Neural cell (in vitro differentiated cells): ENCODE results near the gene AP1S1. TPM values are rescaled to one million over a fixed set of nuclear protein-coding genes. Genes with fewer than 3 reads are reported as not detected.
"Not testable (repeated sequence)": the region's sequence is repeated elsewhere in the genome, so short reads cannot be mapped to it uniquely, and the experiment has no call there.

Source experiments
- H2AFZ ChIP-seq: fragments of 200-600, 300-800 bp; sonication (generic), shearing (Covaris generic); 2 replicates; pipeline ENCODE4 v1.6.0; 2014; ENCODE audit warnings: low read depth, mild to moderate bottlenecking, antibody characterized with exemption, low read length, moderate library complexity
- H3F3A ChIP-seq: fragments of 200-600 bp; shearing (Covaris generic); 2 replicates; pipeline ENCODE4 v1.6.1; 2016; ENCODE audit warnings: mild to moderate bottlenecking, moderate library complexity, mixed read lengths, antibody characterized with exemption, low read length; ENCODE audit not compliant: insufficient read depth, poor library complexity, severe bottlenecking
- H3K27ac ChIP-seq: fragments of 200-600, 300-800 bp; sonication (generic), shearing (Covaris generic); 2 replicates; pipeline ENCODE4 v1.5.1; 2014; ENCODE audit warnings: mild to moderate bottlenecking, low read length, moderate library complexity
- H3K27me3 ChIP-seq: fragments of 300-800, 200-600 bp; sonication (generic), shearing (Covaris generic); 2 replicates; pipeline ENCODE4 v1.6.0; 2014; ENCODE audit warnings: mild to moderate bottlenecking, low read depth, low read length, moderate library complexity; ENCODE audit not compliant: insufficient read depth
- H3K36me3 ChIP-seq: fragments of 300-800, 200-600 bp; sonication (generic), shearing (Covaris generic); 2 replicates; pipeline ENCODE4 v1.5.1; 2014; ENCODE audit warnings: mild to moderate bottlenecking, antibody characterized with exemption, low read length, moderate library complexity; ENCODE audit not compliant: insufficient read depth
- H3K4me2 ChIP-seq: fragments of 300-800, 200-600 bp; sonication (generic), shearing (Covaris generic); 2 replicates; pipeline ENCODE4 v1.6.0; 2014; ENCODE audit warnings: mild to moderate bottlenecking, low read length
- H3K4me3 ChIP-seq: fragments of 300-800, 200-600 bp; sonication (generic), shearing (Covaris generic); 2 replicates; pipeline ENCODE4 v1.5.1; 2014; ENCODE audit warnings: mild to moderate bottlenecking, low read length, moderate library complexity
- H3K79me2 ChIP-seq: fragments of 200-600 bp; shearing (Covaris generic); replicated peaks from 2 replicates; pipeline ENCODE4 v1.6.0; 2014; ENCODE audit warnings: mild to moderate bottlenecking, low read length, moderate library complexity; ENCODE audit not compliant: insufficient read depth
- H3K9ac ChIP-seq: fragments of 300-800, 200-600 bp; sonication (generic), shearing (Covaris generic); 2 replicates; pipeline ENCODE4 v1.6.1; 2016; ENCODE audit warnings: mild to moderate bottlenecking, low read length, mixed read lengths
- H3K9me2 ChIP-seq: fragments of 200-600 bp; shearing (Covaris generic); 2 replicates; pipeline ENCODE4 v1.6.1; 2016; ENCODE audit warnings: mild to moderate bottlenecking, low read length, mixed read lengths; ENCODE audit not compliant: insufficient read depth
- H3K9me3 ChIP-seq: fragments of 200-600, 300-800 bp; sonication (generic), shearing (Covaris generic); 2 replicates; pipeline ENCODE4 v1.6.1; 2016; ENCODE audit warnings: mild to moderate bottlenecking, mixed run types, low read length, moderate library complexity, mixed read lengths
- H4K20me1 ChIP-seq: fragments of 200-600 bp; shearing (Covaris generic); 2 replicates; pipeline ENCODE4 v1.6.1; 2016; ENCODE audit warnings: mild to moderate bottlenecking, mixed run types; ENCODE audit not compliant: insufficient read depth
- EP300 ChIP-seq: fragments of 450-650 bp; conservative IDR thresholded peaks from 2 replicates; pipeline ENCODE4 v1.6.1; 2014; ENCODE audit warnings: antibody characterized with exemption, mild to moderate bottlenecking, moderate library complexity; ENCODE audit not compliant: poor library complexity, severe bottlenecking
- EZH2 ChIP-seq: fragments of 200-600, 300-800 bp; shearing (Covaris generic), sonication (generic); IDR thresholded peaks from 2 replicates; pipeline ENCODE4 v1.6.1; 2014; ENCODE audit warnings: antibody characterized with exemption, low read length, borderline replicate concordance, mild to moderate bottlenecking; ENCODE audit not compliant: insufficient read depth, poor library complexity, severe bottlenecking
- MXI1 ChIP-seq: fragments of 450-650 bp; conservative IDR thresholded peaks from 2 replicates; pipeline ENCODE4 v1.6.1; 2014; ENCODE audit warnings: antibody characterized with exemption, mild to moderate bottlenecking; ENCODE audit not compliant: poor library complexity, severe bottlenecking
- POLR2AphosphoS5 ChIP-seq: IDR thresholded peaks from 2 replicates; pipeline ENCODE4 v1.6.1; 2012
- RAD21 ChIP-seq: fragments of 450-650 bp; conservative IDR thresholded peaks from 2 replicates; pipeline ENCODE4 v1.6.1; 2014; ENCODE audit warnings: antibody characterized with exemption, mild to moderate bottlenecking, moderate library complexity
- SMC3 ChIP-seq: fragments of 450-650 bp; conservative IDR thresholded peaks from 2 replicates; pipeline ENCODE4 v1.6.1; 2014; ENCODE audit warnings: antibody characterized with exemption, mild to moderate bottlenecking, moderate library complexity; ENCODE audit not compliant: poor library complexity
- TAF1 ChIP-seq: IDR thresholded peaks from 2 replicates; pipeline ENCODE4 v1.6.1; 2012; ENCODE audit warnings: low read depth
- polyA plus RNA-seq: library from polyadenylated mRNA; depleted of rRNA; stranded (reverse); fragments of >200 nt; gene quantifications from 2 replicates; pipeline ENCODE4 v1.2.3, GENCODE V29; 2014
- TF ChIP-seq, protein P1 (sequence below): fragments of 450-650 bp; IDR thresholded peaks from 2 replicates; pipeline ENCODE4 v1.5.1; 2014; ENCODE audit warnings: antibody characterized with exemption, mild to moderate bottlenecking, moderate library complexity; ENCODE audit not compliant: poor library complexity, severe bottlenecking
- TF ChIP-seq, protein P2 (sequence below): IDR thresholded peaks from 2 replicates; pipeline ENCODE4 v1.6.1; 2012; ENCODE audit warnings: borderline replicate concordance

The AP1S1 gene
- polyA plus RNA-seq, 1 donor from 2014 or later = 344 TPM

- no peaks in the 10 kb centered on the region for H3K9me2 ChIP-seq
- TF ChIP-seq SMC3 (no peak), RAD21 (no peak), EZH2 (no peak), POLR2AphosphoS5 (no peak), TAF1 (no peak), MXI1 (no peak), EP300 (no peak)
- TF ChIP-seq, protein P1, sequence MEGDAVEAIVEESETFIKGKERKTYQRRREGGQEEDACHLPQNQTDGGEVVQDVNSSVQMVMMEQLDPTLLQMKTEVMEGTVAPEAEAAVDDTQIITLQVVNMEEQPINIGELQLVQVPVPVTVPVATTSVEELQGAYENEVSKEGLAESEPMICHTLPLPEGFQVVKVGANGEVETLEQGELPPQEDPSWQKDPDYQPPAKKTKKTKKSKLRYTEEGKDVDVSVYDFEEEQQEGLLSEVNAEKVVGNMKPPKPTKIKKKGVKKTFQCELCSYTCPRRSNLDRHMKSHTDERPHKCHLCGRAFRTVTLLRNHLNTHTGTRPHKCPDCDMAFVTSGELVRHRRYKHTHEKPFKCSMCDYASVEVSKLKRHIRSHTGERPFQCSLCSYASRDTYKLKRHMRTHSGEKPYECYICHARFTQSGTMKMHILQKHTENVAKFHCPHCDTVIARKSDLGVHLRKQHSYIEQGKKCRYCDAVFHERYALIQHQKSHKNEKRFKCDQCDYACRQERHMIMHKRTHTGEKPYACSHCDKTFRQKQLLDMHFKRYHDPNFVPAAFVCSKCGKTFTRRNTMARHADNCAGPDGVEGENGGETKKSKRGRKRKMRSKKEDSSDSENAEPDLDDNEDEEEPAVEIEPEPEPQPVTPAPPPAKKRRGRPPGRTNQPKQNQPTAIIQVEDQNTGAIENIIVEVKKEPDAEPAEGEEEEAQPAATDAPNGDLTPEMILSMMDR = no peak
- TF ChIP-seq, protein P2, sequence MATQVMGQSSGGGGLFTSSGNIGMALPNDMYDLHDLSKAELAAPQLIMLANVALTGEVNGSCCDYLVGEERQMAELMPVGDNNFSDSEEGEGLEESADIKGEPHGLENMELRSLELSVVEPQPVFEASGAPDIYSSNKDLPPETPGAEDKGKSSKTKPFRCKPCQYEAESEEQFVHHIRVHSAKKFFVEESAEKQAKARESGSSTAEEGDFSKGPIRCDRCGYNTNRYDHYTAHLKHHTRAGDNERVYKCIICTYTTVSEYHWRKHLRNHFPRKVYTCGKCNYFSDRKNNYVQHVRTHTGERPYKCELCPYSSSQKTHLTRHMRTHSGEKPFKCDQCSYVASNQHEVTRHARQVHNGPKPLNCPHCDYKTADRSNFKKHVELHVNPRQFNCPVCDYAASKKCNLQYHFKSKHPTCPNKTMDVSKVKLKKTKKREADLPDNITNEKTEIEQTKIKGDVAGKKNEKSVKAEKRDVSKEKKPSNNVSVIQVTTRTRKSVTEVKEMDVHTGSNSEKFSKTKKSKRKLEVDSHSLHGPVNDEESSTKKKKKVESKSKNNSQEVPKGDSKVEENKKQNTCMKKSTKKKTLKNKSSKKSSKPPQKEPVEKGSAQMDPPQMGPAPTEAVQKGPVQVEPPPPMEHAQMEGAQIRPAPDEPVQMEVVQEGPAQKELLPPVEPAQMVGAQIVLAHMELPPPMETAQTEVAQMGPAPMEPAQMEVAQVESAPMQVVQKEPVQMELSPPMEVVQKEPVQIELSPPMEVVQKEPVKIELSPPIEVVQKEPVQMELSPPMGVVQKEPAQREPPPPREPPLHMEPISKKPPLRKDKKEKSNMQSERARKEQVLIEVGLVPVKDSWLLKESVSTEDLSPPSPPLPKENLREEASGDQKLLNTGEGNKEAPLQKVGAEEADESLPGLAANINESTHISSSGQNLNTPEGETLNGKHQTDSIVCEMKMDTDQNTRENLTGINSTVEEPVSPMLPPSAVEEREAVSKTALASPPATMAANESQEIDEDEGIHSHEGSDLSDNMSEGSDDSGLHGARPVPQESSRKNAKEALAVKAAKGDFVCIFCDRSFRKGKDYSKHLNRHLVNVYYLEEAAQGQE = no peak
- no peak overlapping the region for H3K27ac ChIP-seq
- no peaks in the 10 kb centered on the region for H3K36me3 ChIP-seq
- no peak overlapping the region for H2AFZ ChIP-seq
- no peaks in the 10 kb centered on the region for H3F3A ChIP-seq
- no peaks in the 10 kb centered on the region for H3K79me2 ChIP-seq
- no peak overlapping the region for H3K4me2 ChIP-seq
- no peaks in the 10 kb centered on the region for H3K27me3 ChIP-seq
- no peaks in the 10 kb centered on the region for H3K9me3 ChIP-seq
- no peak overlapping the region for H3K4me3 ChIP-seq
- H3K9ac ChIP-seq = no peak overlapping the region
- H4K20me1 ChIP-seq = no peaks in the 10 kb centered on the region
Measured at GRCh38 chr7:101111261-101111660, 43.0 kb upstream of the AP1S1 start.

GRCh38 chr7:101112233-101112632, 42.0 kb upstream of the AP1S1 start:
- Histone ChIP-seq H3K79me2 (no peaks in the 10 kb centered on the region), H3K9ac (no peak overlapping the region), H3F3A (no peaks in the 10 kb centered on the region), H3K36me3 (no peaks in the 10 kb centered on the region), H3K9me2 (no peaks in the 10 kb centered on the region), H3K27ac (no peak overlapping the region), H2AFZ (no peak overlapping the region), H4K20me1 (no peaks in the 10 kb centered on the region), H3K27me3 (no peaks in the 10 kb centered on the region), H3K9me3 (no peaks in the 10 kb centered on the region), H3K4me3 (no peak overlapping the region), H3K4me2 (no peak overlapping the region)
- TF ChIP-seq EZH2 (no peak), POLR2AphosphoS5 (no peak), SMC3 (no peak), MXI1 (no peak), RAD21 (no peak), EP300 (no peak), TAF1 (no peak)
- TF ChIP-seq, protein P1 = no peak
- TF ChIP-seq, protein P2 = no peak

DNA sequence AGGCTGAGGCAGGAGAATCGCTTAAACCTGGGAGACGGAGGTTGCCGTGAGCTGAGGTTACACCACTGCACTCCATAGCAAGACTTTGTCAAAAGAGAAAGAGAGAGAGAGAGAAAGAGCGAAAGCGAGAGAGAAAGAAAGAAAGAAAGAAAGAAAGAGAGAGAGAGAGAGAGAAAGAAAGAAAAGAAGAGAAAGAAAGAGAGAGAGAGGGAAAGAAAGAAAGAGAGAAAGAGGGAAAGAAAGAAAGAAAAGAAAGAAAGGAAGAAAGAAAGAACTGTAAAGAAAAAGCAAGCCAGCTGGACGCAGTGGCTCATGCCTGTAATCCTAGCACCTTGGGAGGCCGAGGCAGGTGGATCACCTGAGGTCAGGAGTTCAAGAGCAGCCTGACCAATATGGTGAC, 41.1 kb upstream of the AP1S1 start:
- not testable (repeated sequence) for H2AFZ ChIP-seq, H3K27me3 ChIP-seq, H3K9me2 ChIP-seq, H3K27ac ChIP-seq, H3K4me3 ChIP-seq, H3K79me2 ChIP-seq, H3K36me3 ChIP-seq, H3F3A ChIP-seq, H4K20me1 ChIP-seq, H3K9ac ChIP-seq, H3K4me2 ChIP-seq, H3K9me3 ChIP-seq
